ENCODE results near the gene PLXNB2.

The PLXNB2 gene

GRCh38 chr22:50225200-50225969 lies 82.1 kb downstream of the PLXNB2 start:
- no peak for DNase-seq
